Activated T-helper 1 cell treated with anti-CD3 and anti-CD28 coated beads, Interleukin-2, amount 50 U/mL, for 16 hours (primary cell): ENCODE data around the gene SYNE1.
"Not testable (repeated sequence)": the region's sequence is repeated elsewhere in the genome, so short reads cannot be mapped to it uniquely, and the experiment has no call there.

ENCODE experiments used
- DNase-seq, 2 donors: peaks; one replicate each; pipeline ENCODE4 v3.0.0-alpha.2; 2020; ENCODE audit warnings: low read depth in 1 of 2, low spot score in 1 of 2

The SYNE1 gene

DNA sequence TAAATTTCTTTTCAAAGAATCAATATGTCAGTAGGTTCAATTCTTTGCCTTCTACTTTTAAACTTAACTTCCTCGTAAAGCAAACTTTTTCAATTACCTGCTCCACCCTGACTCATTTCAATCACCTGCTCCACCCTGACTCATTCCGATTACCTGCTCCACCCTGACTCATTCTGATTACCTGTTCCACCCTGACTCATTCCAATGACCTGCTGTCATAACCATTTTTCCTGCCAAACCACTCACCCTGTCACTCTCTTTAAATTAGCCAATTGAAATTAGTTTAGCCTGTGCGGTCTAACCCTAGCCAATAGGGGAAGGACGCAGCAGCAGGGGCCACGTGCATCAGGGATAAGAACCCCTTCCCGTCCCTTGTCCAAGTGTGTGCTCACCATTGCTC is 141.7 kb downstream of the SYNE1 start:
- DNase-seq: not testable (repeated sequence)

DNA sequence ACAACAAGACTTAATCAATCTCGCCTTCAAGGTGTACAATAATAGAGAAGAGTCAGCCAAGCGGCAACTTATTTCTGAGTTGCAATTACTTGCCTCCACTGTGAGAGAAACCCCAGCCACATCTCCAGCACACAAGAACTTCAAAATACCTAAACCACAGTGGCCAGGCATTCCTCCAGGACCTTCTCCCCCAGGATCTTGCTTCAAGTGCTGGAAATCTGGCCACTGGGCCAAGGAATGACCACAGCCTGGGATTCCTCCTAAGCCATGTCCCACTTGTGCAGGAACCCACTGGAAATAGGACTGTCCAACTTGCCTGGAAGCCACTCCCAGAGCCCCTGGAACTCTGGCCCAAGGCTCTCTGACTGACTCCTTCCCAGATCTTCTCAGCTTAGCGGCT is 144.9 kb downstream of the SYNE1 start:
- DNase-seq: not testable (repeated sequence)

DNA sequence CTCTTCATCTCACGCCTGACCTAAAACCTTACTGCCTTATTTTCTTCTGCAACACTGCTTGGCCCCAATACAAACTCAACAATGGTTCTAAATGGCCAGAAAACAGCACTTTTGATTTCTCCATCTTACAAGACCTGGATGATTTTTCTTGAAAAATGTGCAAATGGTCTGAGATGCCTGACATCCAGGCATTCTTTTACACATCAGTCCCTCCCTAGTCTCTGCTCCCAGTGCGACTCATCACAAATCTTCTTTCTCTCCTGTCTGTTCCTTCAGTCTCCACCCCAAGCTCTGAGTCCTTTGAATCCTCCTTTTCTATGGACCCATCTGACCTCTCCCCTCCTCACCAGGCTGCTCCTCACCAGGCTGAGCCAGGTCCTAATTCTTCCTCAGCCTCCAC is 145.7 kb downstream of the SYNE1 start:
- DNase-seq: not testable (repeated sequence)

DNA sequence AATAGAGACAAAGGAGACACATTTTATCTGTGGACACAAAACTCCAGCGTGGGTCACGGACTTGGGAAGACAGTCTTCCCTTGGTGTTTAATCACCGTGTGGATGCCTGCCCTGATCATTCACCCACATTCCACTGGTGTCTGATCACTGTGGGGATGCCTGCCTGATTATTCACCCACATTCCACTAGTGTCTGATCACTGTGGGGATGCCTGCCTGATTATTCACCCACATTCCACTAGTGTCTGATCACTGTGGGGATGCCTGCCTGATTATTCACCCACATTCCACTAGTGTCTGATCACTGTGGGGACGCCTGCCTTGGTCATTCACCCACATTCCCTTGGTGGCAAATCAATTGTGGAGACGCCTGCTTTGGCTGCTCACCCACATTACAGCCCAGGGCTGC is 146.2 kb downstream of the SYNE1 start:
- not testable (repeated sequence) for DNase-seq

DNA sequence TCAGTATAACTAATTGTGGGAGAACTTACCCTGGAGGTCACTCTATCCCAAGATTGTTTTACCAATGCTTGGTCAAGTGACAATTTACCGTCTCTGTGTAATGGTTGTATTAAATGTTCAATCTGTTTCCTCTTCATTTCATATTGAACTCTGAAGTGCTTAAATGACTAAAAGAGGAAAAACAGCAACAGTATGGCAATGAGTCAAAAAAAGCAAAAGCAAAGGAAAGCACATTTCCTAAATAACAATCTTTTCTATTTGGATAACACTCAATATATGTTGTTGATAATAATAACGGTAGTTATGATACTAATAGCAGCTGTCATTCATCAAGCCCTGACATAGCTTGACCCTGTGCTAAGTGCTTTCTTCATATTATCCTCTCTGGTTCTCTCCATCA is 152.4 kb downstream of the SYNE1 start:
- DNase-seq: no peak

DNA sequence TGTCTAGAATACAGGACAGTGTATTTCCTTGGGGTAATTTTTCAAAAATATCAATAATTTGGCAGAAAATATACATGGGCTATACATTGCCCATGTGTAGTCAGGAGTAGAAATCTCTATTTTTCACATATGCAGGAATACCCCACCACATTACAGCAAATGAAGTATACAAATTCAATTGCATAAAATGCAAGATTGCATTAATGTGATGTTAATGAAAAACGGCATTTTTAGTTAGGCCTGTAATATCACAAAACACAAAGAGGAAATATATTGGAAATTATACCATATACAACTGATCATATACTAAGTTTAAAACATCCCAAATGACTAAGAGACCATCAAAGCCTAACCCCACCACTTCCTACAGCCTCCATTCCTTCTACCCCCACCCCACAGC is 154.9 kb downstream of the SYNE1 start:
- no peak for DNase-seq

DNA sequence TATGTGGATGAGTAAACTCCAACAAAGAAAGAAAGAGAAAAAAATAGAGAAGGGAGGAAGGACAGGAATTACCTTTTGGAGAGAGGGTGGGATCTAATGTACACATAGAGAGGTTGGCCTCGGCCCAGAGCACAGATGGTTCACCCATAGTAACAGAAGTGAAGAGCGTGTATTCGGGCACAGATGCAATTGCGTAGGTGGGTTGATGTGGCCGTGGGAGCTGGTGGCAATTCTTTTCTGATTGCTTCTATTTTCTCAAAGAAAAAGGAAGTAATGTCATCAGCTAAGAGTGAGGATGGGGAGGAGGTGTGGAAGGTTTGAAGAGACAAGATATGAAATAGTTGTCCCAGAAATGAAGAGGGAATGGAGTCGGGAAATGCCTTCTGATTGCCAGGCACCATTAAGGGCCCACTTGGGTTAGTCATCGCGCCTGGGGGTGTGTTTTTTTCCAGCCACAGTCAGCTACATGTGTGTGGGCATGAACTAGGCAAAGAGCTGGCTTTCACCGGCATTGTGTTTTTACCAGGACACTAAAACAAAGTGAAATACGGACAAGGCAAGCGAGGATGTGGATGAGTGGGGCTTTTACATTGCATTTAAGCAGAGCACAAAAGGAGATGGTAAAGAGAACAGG is 158.7 kb downstream of the SYNE1 start:
- DNase-seq: no peak

DNA sequence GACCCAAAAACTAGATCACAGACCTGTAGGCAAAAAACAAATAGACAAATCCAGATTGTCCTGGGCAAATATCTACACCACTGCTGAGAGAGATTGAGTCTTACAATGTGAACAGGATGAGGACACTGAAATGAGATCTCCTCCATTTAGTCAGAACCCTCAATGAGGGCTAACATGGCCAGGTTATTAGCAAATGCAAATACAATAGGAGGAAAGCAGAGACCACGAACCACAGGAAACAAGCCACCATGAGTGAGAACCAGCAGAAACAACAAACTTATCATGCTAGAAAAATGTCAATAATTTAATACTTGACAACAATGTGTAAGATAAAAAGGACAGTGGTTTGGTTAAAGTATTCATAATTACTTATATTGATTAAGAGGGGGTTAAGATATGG is 162.8 kb downstream of the SYNE1 start:
- DNase-seq: no peak

DNA sequence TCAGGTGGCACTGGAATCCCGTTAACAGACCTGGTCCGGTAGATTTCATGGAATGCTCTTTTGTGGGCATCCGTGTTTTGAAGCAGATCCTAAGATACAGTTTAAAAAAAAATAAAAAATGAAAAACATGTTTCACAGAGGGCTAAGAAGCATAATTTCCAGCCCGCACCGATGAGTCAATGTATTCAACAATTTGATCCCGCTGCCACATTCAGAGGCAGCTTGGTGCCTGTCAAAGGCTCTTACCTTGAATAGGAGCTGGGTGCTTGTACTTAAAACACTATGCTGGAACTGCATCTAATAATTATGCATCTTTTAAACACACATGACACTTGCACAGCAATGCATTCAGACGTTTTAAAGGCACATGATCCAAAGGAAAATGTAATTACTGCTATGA is 164.8 kb downstream of the SYNE1 start:
- DNase-seq: no peak

DNA sequence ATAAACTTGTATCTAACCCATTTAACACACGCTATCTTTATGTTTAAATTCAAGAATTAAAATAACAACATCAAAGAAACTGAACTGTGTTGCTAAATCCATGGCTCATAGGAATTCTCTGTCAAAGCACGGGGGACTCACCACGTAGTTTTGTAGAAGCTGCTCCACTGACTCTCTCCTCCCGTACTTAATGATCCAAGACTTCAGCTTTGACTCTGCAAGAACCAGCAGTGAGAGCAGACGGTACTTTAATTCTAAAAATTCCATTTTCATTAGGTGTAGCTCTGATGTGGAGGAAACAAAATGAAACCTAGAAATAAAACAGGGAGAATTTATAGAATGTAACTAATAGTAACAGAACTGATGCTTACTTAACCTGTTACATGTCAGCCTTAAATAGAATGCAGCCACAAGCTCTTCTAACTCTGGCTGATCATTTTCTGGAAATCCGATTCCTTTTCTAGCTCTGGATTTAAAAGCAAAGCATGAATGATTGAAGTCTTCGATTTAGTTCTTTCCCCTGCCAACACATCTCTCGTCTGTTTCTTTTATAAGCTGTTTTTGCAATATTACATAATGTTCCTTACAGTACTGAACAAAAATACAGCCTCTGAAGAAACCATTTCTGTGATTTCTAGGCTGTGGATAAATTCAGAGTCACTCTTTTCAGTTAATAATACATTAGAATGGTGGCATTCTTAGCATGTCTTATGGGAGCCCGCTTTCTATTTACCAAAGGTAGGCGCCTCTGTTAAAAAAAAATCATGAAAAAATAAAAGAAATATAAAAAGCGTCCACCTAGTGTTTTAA is 165.5 kb downstream of the SYNE1 start:
- no peak for DNase-seq

DNA sequence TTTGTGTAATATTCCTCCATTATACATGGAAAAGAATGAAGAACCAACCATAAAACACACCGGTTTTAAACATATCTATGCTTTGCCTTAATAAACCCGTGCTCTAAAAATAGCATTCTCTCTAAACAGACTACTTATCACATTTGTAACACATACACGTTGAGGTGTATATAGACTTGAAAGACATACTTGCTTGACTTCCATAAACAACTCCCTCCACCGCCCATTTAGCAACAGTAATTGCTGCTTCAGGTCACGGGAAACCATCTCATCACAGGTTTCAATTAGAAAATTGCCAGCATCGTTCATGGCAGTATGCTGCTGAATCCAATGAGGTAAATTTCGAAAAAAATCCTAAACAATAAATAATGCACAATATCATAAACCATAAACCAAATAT is 174.0 kb downstream of the SYNE1 start:
- no peak for DNase-seq

DNA sequence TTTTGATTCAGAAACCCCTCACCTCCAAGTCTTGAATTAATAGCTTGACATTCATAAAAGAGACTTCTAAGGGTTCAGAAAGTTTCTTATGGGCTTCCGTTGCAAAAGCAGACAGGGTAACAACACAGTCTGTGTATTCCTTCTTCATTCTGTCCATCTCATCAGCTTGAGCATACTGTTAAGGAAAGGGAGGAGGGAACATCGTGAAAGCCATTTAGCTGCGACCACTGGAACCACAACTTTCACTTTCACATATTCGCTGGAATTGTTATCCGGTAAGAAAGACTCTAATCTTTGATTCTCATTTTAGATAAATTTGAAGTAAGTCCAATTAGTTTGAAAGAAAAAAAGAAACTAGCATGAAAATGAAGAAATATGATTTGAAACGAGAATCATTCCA is 174.4 kb downstream of the SYNE1 start:
- no peak for DNase-seq

DNA sequence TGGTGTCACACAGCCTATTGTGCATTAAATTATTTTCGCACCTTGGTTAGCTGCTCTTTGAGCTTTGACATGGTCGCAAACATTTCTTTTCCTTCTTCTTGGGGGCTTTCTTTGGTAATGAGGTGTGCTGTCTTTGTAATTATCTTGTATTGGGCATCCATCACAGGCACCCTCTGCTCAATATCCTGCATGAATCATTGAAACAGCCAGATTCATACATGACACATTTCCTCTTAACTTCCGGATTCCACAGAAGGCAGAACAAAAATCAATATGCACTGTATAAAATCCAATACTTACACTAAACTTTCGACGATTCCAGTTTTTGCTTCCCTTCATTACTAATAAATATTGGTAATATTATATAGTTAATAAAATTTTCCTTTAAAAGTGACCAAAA is 175.6 kb downstream of the SYNE1 start:
- no peak for DNase-seq

DNA sequence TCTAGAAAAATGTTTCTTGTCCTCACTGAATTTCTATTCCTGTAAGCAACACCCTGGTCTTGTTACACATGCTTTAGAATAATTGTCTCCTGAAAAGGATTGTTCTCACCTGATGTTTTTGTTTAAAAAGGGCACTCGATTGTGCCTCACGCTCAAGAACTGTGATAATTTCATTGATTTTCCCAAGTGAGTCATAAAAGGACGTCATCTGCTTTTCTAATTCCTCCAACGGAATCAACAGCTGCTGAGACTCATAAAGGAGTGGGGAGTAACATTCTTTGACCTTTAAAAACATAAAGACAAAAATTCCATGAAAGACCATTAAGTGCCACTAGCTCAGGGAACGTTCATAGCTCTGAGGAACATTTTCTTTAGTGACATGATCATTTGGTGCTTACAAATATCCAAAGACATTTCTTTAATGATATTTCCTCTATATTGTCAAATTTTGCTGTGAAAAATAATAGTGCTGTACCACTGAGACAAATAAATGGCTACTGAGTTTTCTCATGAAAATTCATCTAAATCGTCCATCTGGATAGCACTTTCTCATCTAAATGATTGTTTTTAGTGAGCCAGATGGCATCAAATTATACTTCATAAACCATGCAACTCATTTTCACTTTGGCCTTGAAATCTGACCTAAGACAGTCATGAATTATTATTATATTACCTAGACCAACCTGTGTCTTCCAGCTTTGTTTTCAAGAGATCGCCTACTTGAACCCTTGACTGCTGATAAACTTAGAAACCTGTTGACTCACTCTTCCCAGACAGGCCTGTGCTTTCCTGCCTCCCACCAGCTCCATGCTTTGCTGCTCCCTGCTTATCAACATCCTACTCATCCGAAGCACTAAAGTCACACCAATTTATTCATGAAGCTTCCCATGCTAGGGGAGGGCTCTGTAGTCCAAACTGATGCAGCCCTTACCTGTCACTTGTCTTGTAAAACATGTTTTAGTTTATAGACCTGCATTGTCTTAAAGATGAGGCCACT is 178.2 kb downstream of the SYNE1 start:
- DNase-seq: no peak

DNA sequence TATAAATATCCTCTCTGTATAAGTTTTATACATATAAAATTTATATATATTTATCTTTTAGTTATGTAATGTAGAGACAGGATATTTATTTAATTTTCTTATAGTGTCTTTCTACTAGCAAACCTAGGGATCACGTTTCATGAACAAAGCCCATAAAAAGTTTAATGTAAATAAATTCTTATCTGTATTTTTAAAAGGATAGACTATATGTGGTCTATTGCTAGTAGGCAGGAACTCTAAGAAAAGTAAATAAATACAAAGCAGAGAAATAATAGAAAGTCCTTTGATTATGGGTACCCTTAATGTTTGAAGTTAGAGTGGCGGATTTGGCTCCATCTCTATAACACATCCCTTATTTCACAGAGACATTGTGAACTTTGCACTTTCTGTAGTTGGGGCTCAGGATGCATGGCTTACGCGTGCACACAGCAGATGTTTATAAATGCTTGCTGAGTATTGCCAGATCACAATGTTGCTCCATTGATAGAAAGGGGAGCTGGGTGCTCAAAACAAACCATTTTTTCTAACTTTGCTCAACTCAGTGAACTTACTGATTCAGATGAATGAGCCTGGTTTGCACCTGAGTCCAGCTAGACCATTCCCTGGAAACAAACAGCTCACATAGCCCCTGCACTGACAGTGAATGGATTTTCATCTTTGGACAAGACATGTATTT is 179.1 kb downstream of the SYNE1 start:
- DNase-seq: no peak

DNA sequence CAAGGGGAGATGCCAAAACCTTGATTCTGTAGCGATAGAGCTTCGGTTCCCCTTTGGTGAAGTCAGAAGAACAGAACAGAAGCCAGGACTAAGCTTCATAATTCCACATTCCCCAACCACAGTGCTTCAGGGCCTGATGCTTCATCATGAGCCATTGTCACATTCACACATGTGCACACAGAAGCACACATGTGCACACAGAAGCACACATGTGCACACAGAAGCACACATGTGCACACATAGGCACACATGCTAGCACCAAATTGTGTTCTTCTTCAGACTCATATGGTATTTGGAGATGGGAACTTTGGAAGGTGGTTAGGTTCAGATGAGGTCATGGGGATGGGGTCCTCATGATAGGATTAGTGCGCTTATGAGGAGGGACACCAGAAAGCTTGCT is 183.2 kb downstream of the SYNE1 start:
- DNase-seq: no peak

DNA sequence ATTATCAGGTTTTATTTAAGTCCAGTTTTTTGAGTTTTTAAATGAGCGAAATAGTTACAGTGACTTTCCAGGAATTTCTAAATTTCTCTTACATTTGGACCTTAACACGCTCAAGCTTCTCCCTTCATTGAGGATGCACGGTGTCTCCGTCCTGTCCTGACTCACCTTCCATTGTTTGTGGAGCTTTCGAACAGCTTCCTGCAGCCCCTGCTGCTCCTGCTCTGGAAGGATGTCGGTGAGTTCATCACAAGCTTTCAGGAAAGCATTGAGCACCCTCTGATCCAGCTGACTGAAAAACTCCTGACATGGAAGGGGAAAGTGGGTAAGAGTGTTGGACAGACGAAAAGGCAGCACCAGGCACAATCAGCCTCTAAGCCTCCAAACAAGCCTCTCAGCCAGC is 183.7 kb downstream of the SYNE1 start:
- no peak for DNase-seq

DNA sequence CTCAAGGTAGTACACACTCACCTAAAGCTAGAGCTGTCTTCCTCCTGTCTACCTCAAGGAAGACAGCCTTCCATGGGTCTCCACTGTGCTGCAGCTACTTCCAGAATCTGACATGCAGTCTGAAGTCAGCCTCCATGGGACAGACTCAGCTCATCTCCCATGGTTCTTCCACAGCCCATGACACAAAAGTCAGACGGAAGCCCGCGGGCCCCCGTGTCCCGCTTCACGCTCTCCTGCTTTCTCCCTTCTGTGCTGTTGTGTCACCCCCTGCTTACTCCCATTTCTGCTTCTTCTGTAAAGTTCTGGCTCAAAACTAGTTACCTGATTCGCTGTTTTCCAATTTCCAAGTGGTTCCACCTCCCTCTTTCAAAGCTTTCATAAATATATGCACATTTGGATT is 184.5 kb downstream of the SYNE1 start:
- DNase-seq: no peak

DNA sequence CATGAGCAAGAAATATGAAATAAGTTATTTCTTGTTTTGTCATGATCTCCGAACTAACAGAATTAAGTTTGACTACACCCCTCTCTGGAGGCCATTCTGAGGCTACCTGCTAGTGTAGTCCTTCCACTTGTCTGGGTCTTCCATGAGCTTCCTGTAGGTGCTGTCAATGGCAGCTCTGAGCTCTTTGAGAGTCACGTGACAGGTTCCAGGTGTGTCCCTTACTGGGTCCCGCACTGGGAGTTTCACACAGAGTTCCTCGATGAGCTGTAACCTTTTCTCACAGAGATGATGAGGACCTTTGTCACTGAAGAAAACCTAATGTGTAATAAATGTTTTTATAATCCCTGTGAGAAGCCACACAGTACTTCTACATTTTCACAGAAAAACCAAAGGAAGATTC is 186.6 kb downstream of the SYNE1 start:
- DNase-seq: no peak

DNA sequence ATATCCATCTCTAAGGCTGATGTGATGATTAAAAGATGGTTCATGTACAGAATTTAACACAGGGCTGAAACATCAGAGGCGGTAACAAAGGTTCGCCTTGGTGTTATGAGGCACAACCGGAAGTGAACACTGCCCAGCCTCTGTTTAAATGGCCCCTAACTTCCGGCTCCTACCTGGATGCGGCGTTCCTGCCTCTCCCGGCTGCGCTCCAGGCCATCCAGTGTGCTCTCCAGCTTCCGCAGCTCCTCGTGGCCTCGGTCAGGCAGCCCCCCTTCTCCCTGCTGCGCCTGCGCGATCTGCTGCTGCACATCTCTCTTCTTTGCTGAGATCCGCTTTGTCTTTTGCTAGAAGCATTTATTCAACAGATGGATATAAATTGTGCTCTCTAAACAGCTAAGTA is 195.3 kb downstream of the SYNE1 start:
- DNase-seq: no peak

DNA sequence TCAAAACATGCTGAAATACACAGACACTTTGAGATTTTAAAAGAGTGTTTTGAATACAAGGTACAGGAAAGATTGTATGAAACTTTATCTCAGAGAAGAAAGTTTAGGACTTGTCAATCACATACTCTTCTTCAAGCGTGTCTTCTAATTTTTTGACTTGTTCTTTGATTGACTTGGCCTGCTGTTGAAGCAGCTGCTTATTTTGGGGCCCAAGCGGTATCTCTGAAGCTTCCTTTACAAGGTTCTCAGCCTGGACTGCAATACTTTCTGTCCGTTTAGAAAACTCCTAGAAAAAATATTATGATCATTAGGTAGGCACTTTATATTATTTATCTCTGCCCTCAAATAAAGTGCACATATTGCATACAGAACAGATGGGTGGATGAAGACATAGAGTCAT is 201.3 kb downstream of the SYNE1 start:
- DNase-seq: no peak
